ENCODE data around the gene GKN2.

- TF ChIP-seq CTCF (conservative IDR thresholded peaks at IDR 0.05 in 1 of 2, IDR thresholded peaks at IDR 0.05 in 1 of 2; ENCODE audit: low read depth in 1 of 2, low read length in 2 of 2) = no peak
- TF ChIP-seq EZH2 (IDR thresholded peaks at IDR 0.05; ENCODE audit: low read length, missing control alignments) = no peak
These were observed 13.8 kb downstream of the GKN2 start for GRCh38 chr2:68938938-68939337.

All from fibroblast of lung (primary cell).